Neural progenitor cell (in vitro differentiated cells): ENCODE measurements around the gene CAPN2. TPM values are rescaled to one million over a fixed set of nuclear protein-coding genes. Genes with fewer than 3 reads are reported as not detected.

Source experiments
- DNase-seq: peaks from one replicate; pipeline ENCODE4 v3.0.0-alpha.2; 2016; ENCODE audit warnings: low spot score
- H2AFZ ChIP-seq: fragments of 200-600 bp; sonication (generic); replicated peaks from 2 replicates; pipeline ENCODE4 v1.6.1; 2016; ENCODE audit warnings: antibody characterized with exemption
- H3F3A ChIP-seq: fragments of 200-600 bp; sonication (generic); 2 replicates; pipeline ENCODE4 v1.6.1; 2016; ENCODE audit warnings: antibody characterized with exemption, low read depth
- H3K27ac ChIP-seq: fragments of 200-600 bp; sonication (generic); 2 replicates; pipeline ENCODE4 v1.5.1; 2016; ENCODE audit warnings: mild to moderate bottlenecking
- H3K27me3 ChIP-seq: fragments of 200-600 bp; sonication (generic); 2 replicates; pipeline ENCODE4 v1.6.1; 2016; ENCODE audit warnings: mild to moderate bottlenecking, moderate library complexity
- H3K36me3 ChIP-seq: fragments of 200-600 bp; sonication (generic); 2 replicates; pipeline ENCODE4 v1.5.1; 2016
- H3K4me1 ChIP-seq: fragments of 200-600 bp; sonication (generic); 2 replicates; pipeline ENCODE4 v1.6.1; 2016; ENCODE audit warnings: mixed run types
- H3K4me2 ChIP-seq: fragments of 200-600 bp; sonication (generic); 2 replicates; pipeline ENCODE4 v1.6.1; 2016
- H3K4me3 ChIP-seq: fragments of 200-600 bp; sonication (generic); 2 replicates; pipeline ENCODE4 v1.5.1; 2016
- H3K79me2 ChIP-seq: fragments of 200-600 bp; sonication (generic); 2 replicates; pipeline ENCODE4 v1.6.1; 2016; ENCODE audit warnings: low read depth
- H3K9ac ChIP-seq: fragments of 200-600 bp; sonication (generic); 2 replicates; pipeline ENCODE4 v1.6.1; 2016
- H3K9me3 ChIP-seq: fragments of 200-600 bp; sonication (generic); 2 replicates; pipeline ENCODE4 v1.5.1; 2016; ENCODE audit warnings: low read depth
- H4K20me1 ChIP-seq: fragments of 200-600 bp; sonication (generic); 2 replicates; pipeline ENCODE4 v1.6.1; 2016; ENCODE audit warnings: low read depth
- H3K27ac Mint-ChIP-seq: 3 replicates; pipeline ENCODE4 v1.8.0; 2021; ENCODE audit warnings: mixed read lengths
- H3K27me3 Mint-ChIP-seq: 2 replicates; pipeline ENCODE4 v1.8.0; 2022; ENCODE audit warnings: low read depth, mild to moderate bottlenecking, inconsistent platforms, moderate library complexity, mixed read lengths; ENCODE audit not compliant: insufficient read depth
- H3K36me3 Mint-ChIP-seq: 3 replicates; pipeline ENCODE4 v1.8.0; 2021; ENCODE audit warnings: mixed read lengths
- H3K4me1 Mint-ChIP-seq: 3 replicates; pipeline ENCODE4 v1.8.0; 2021; ENCODE audit warnings: mixed read lengths
- H3K4me3 Mint-ChIP-seq: 3 replicates; pipeline ENCODE4 v1.8.0; 2021; ENCODE audit warnings: mild to moderate bottlenecking, moderate library complexity, mixed read lengths
- H3K9me3 Mint-ChIP-seq: 3 replicates; pipeline ENCODE4 v1.8.0; 2020; ENCODE audit warnings: mixed read lengths
- EZH2 ChIP-seq: fragments of 200-600 bp; sonication (generic); IDR thresholded peaks from 2 replicates; pipeline ENCODE4 v1.6.1; 2017; ENCODE audit warnings: antibody characterized with exemption, mild to moderate bottlenecking, moderate library complexity
- EZH2phosphoT487 ChIP-seq: fragments of 200-600 bp; sonication (generic); IDR thresholded peaks from 2 replicates; pipeline ENCODE4 v1.6.1; 2017; ENCODE audit warnings: antibody characterized with exemption
- total RNA-seq: library from RNA; depleted of rRNA; stranded (reverse); fragments of >200 nt; gene quantifications from 2 replicates; pipeline ENCODE4 v1.2.3, GENCODE V29; 2015; ENCODE audit warnings: low replicate concordance
- TF ChIP-seq, protein P1 (sequence below): fragments of 200-600 bp; sonication (generic); IDR thresholded peaks from 2 replicates; pipeline ENCODE4 v1.5.1; 2017; ENCODE audit warnings: antibody characterized with exemption, mild to moderate bottlenecking

Gene CAPN2
- total RNA-seq, 1 donor from 2014 or later, result 61.7 TPM

DNA sequence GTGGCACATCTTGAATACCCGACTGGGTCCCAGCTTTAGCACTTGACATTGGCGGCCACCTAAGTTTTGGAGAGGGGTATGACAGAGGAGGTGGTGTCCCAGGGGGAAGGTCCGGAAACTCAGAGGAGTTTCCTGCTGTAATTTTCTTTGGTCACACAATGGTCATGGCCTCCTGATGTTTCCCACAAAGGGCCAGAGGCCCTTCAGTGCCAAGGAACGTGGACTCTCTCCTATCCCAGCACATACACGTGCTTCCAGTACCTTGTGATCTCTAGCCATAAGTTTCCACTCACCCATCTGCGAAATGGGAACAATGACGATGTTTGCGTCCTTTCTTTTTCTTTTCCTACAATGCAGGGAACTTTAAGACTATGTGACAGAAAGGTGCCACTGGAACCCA lies 13.2 kb downstream of the CAPN2 start:
- Mint-ChIP-seq H3K9me3 (no peaks in the 10 kb centered on the region), H3K27ac (peak overlapping the region; percentile 97), H3K36me3 (peaks cover 44% of the 10 kb centered on the region), H3K4me1 (peaks cover 27% of the 10 kb centered on the region), H3K4me3 (no peak overlapping the region), H3K27me3 (peaks cover 11% of the 10 kb centered on the region)
- Histone ChIP-seq H3K27ac (no peak overlapping the region), H3K9me3 (no peaks in the 10 kb centered on the region), H3K4me1 (peaks cover 6% of the 10 kb centered on the region), H3K4me2 (no peak overlapping the region), H3K36me3 (no peaks in the 10 kb centered on the region), H3F3A (no peaks in the 10 kb centered on the region), H4K20me1 (no peaks in the 10 kb centered on the region), H3K4me3 (no peak overlapping the region), H3K27me3 (peaks cover 2% of the 10 kb centered on the region), H2AFZ (no peak overlapping the region), H3K9ac (no peak overlapping the region), H3K79me2 (no peaks in the 10 kb centered on the region)
- no peak for DNase-seq
- TF ChIP-seq, protein P1, sequence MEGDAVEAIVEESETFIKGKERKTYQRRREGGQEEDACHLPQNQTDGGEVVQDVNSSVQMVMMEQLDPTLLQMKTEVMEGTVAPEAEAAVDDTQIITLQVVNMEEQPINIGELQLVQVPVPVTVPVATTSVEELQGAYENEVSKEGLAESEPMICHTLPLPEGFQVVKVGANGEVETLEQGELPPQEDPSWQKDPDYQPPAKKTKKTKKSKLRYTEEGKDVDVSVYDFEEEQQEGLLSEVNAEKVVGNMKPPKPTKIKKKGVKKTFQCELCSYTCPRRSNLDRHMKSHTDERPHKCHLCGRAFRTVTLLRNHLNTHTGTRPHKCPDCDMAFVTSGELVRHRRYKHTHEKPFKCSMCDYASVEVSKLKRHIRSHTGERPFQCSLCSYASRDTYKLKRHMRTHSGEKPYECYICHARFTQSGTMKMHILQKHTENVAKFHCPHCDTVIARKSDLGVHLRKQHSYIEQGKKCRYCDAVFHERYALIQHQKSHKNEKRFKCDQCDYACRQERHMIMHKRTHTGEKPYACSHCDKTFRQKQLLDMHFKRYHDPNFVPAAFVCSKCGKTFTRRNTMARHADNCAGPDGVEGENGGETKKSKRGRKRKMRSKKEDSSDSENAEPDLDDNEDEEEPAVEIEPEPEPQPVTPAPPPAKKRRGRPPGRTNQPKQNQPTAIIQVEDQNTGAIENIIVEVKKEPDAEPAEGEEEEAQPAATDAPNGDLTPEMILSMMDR, result no peak
- no peak for TF ChIP-seq EZH2phosphoT487
- no peak for TF ChIP-seq EZH2

DNA sequence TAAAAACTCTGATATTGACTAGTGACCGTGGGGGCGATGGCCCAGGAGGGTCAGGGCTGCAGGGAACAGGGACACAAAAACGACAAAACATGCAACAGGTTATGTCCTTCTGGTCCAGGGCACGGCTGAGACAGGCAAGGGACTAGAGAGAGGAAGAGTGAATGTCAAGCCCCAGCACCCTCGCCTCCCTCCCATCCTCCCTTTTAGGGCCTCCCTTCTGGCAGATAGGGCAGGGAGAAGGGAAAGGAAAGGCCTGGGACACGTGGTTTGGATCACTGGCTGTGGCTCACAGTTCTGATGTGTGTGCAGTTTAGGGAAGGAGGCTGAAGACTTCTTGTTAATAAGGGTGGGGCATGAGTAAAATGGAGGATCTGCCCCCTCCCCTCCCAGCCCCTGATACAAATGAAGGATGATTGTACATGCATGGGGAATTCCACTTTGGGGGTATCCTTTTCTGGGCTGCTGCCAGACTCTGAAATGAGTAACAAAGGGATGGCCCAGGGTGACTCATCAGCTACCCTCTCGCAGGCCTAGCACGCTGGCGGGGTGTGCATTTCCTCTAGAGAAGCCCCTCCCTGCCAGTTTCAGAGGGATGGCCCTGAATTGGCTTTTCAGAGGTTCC lies 14.2 kb downstream of the CAPN2 start:
- Histone ChIP-seq H4K20me1 (no peaks in the 10 kb centered on the region), H3K27me3 (peaks cover 7% of the 10 kb centered on the region), H3K9ac (no peak overlapping the region), H3K4me3 (no peak overlapping the region), H3K27ac (no peak overlapping the region), H3K36me3 (no peaks in the 10 kb centered on the region), H3F3A (no peaks in the 10 kb centered on the region), H3K4me1 (peaks cover 6% of the 10 kb centered on the region), H3K4me2 (no peak overlapping the region), H2AFZ (no peak overlapping the region), H3K9me3 (no peaks in the 10 kb centered on the region), H3K79me2 (no peaks in the 10 kb centered on the region)
- peak overlapping the region; percentile 22 for H3K4me3 Mint-ChIP-seq
- no peaks in the 10 kb centered on the region for H3K9me3 Mint-ChIP-seq
- peaks cover 30% of the 10 kb centered on the region for H3K4me1 Mint-ChIP-seq
- DNase-seq, result peak; percentile 58
- H3K27ac Mint-ChIP-seq, result peak overlapping the region; percentile 97
- TF ChIP-seq EZH2phosphoT487, result no peak
- peaks cover 46% of the 10 kb centered on the region for H3K36me3 Mint-ChIP-seq
- H3K27me3 Mint-ChIP-seq, result peaks cover 11% of the 10 kb centered on the region

DNA sequence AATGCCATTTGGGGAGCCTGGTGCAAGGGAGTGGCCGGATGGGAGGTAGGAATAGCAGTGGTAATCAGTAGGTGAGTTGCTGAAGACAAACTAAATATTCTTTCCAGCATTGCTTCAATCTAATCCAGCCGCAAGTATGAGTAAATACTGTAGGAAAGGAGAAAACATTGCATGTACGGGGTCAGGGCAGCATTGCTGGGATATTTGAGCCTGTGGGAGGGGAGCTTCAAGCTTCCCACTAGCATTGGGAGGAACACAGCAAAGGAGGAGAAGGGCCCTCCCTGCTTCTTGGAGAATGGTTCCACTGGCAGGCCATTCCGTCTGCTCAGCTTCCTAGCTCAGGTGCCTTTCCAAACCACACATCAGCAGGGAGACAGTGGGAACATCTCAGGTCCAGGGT lies 15.2 kb downstream of the CAPN2 start:
- H3K4me2 ChIP-seq, result no peak overlapping the region

DNA sequence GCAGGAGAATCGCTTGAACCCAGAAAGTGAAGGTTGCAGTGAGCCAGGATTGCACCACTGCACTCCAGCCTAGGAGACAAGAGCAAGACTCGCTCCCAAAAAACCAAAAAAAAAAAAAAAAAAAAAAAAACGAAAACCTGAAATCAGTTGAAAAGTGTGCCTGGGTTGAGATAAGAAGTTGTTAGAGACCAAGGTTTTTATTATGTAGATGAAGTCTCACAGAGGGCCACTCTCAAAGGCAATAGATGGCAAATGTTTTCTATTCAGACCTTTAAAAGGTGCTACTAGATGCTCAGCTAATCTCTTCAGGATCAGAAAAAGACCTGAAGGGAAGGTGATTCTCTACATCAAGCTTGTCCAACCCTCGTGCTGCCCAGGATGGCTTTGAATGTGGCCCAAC lies 17.6 kb downstream of the CAPN2 start:
- Histone ChIP-seq H3K27me3 (peaks cover 7% of the 10 kb centered on the region), H3K4me3 (no peak overlapping the region), H3K27ac (no peak overlapping the region), H3K36me3 (no peaks in the 10 kb centered on the region), H2AFZ (no peak overlapping the region), H3K9me3 (no peaks in the 10 kb centered on the region), H3K4me1 (peaks cover 19% of the 10 kb centered on the region), H3F3A (peaks cover 11% of the 10 kb centered on the region), H4K20me1 (peaks cover 8% of the 10 kb centered on the region), H3K79me2 (no peaks in the 10 kb centered on the region), H3K9ac (no peak overlapping the region), H3K4me2 (no peak overlapping the region)
- Mint-ChIP-seq H3K9me3 (no peaks in the 10 kb centered on the region), H3K27me3 (peaks cover 10% of the 10 kb centered on the region), H3K4me1 (peaks cover 41% of the 10 kb centered on the region), H3K36me3 (peaks cover 38% of the 10 kb centered on the region), H3K4me3 (no peak overlapping the region), H3K27ac (no peak overlapping the region)
- TF ChIP-seq EZH2phosphoT487, result no peak
- no peak for DNase-seq

More for the DNA sequence above, 15.2 kb downstream of the CAPN2 start:
- Histone ChIP-seq H3K9ac (no peak overlapping the region), H3K79me2 (no peaks in the 10 kb centered on the region), H3K27me3 (peaks cover 7% of the 10 kb centered on the region), H3F3A (no peaks in the 10 kb centered on the region), H3K4me1 (peaks cover 6% of the 10 kb centered on the region), H2AFZ (no peak overlapping the region), H3K27ac (no peak overlapping the region), H4K20me1 (no peaks in the 10 kb centered on the region), H3K4me3 (no peak overlapping the region), H3K9me3 (no peaks in the 10 kb centered on the region), H3K36me3 (no peaks in the 10 kb centered on the region)
- no peaks in the 10 kb centered on the region for H3K9me3 Mint-ChIP-seq
- TF ChIP-seq EZH2phosphoT487, result no peak
- TF ChIP-seq, protein P1, result no peak
- no peak for TF ChIP-seq EZH2
- peaks cover 35% of the 10 kb centered on the region for H3K4me1 Mint-ChIP-seq
- H3K27ac Mint-ChIP-seq, result no peak overlapping the region
- peaks cover 11% of the 10 kb centered on the region for H3K27me3 Mint-ChIP-seq
- no peak for DNase-seq
- H3K4me3 Mint-ChIP-seq, result no peak overlapping the region
- H3K36me3 Mint-ChIP-seq, result peaks cover 47% of the 10 kb centered on the region
